ENCODE data around the gene SOX4. TPM values are rescaled to one million over a fixed set of nuclear protein-coding genes. Genes with fewer than 3 reads are reported as not detected.

The SOX4 gene
- total and polyA plus RNA-seq, 11 donors: 1.9 to 20.3 (median 5.1) TPM

DNA sequence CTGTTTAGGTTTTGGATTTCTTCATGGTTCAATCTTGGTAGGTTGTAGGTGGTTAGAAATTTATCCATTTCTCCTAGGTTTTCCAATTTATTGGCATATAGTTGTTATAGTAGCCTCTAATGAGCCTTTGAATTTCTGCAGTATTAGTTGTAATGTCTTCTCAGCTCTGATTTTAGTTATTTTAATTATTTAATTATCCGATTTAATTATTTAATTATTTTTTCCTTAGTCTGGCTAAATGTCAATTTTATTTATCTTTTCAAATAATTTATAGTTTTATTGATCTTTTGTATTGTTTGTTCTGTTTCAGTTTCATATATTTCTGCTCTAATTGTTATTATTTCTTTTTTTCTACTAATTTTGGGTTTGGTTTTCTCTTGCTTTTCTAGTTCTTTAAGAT is 28.1 kb upstream of the SOX4 start:
- DNase-seq (no peak), ATAC-seq (no peak)
- 73 to 89% (median 85%) methylated on average over 1 of the region's 1 CpG for WGBS, 4 donors
- Histone ChIP-seq H3K4me3 (no peak overlapping the region), H3K4me1 (no peaks in the 10 kb centered on the region), H3K9me3 (peaks cover 0 to 24% (median 0%) of the 10 kb centered on the region in 12 donors), H3K36me3 (no peaks in the 10 kb centered on the region), H3K27ac (no peak overlapping the region), H3K27me3 (no peaks in the 10 kb centered on the region)
- no peak for TF ChIP-seq POLR2A (IDR thresholded peaks at IDR 0.05)
- TF ChIP-seq, protein P1, sequence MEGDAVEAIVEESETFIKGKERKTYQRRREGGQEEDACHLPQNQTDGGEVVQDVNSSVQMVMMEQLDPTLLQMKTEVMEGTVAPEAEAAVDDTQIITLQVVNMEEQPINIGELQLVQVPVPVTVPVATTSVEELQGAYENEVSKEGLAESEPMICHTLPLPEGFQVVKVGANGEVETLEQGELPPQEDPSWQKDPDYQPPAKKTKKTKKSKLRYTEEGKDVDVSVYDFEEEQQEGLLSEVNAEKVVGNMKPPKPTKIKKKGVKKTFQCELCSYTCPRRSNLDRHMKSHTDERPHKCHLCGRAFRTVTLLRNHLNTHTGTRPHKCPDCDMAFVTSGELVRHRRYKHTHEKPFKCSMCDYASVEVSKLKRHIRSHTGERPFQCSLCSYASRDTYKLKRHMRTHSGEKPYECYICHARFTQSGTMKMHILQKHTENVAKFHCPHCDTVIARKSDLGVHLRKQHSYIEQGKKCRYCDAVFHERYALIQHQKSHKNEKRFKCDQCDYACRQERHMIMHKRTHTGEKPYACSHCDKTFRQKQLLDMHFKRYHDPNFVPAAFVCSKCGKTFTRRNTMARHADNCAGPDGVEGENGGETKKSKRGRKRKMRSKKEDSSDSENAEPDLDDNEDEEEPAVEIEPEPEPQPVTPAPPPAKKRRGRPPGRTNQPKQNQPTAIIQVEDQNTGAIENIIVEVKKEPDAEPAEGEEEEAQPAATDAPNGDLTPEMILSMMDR (IDR thresholded peaks at IDR 0.05): no peak
- intact Hi-C loops (cut with DNase I): no loop called here

DNA sequence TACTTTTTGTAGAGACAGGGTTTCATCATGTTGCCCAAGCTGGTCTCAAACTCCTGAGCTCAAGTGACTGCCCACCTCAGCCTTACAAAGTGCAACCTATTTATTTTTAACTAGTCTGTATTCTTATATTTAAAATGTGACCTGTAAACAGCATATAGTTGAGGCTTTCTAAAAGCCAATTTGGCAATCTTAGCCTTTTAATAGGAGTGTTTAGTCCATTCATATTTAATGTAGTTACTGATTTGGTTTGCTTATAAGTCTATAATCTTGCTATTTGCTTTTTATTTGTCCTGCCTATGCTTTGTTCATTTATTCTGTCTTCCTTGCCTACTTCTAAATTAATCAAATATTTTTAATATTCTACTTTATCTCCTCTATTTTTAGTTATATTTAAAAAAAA is 15.0 kb upstream of the SOX4 start:
- DNase-seq (no peak), ATAC-seq (no peak)
- Histone ChIP-seq H3K4me3 (no peak overlapping the region), H3K27ac (no peak overlapping the region), H3K27me3 (no peaks in the 10 kb centered on the region), H3K4me1 (no peaks in the 10 kb centered on the region), H3K9me3 (peaks cover 0 to 54% (median 9%) of the 10 kb centered on the region in 12 donors), H3K36me3 (no peaks in the 10 kb centered on the region)
- intact Hi-C loops (cut with DNase I): no loop called here
- TF ChIP-seq, protein P1 (IDR thresholded peaks at IDR 0.05): no peak
- no peak for TF ChIP-seq POLR2A (IDR thresholded peaks at IDR 0.05)

DNA sequence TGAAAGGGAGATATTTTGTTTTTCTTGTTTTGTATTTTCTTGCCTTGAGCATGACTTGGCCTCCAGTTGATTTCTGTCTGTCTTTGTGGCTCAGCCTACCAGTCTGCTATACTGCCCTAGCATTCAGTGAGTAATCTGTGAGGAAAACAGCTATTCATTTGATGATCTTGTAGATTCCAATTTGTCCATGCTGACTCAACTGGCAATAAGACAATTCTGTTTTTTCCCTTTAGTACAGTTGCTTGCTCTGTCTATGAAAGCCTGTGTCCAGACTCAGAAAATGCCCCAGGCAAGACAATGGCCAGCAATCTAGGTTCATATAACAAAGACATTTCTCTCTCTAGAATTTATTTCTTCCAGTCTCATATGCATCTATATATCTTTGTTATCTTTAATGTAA is 10.9 kb upstream of the SOX4 start:
- no peak overlapping the region for H3K27ac ChIP-seq
- H3K27me3 ChIP-seq: no peaks in the 10 kb centered on the region
- H3K9me3 ChIP-seq: peaks cover 0 to 57% (median 9%) of the 10 kb centered on the region in 12 donors
- intact Hi-C loops (cut with DNase I): loop anchor here in 5 of 10 donors (10.0 kb wide), 6 partner anchors 208 to 788 kb away; no protein-coding TSS in a partner anchor
- ATAC-seq (no peak), DNase-seq (no peak)
- H3K36me3 ChIP-seq: no peaks in the 10 kb centered on the region
- no peak overlapping the region for H3K4me3 ChIP-seq
- peaks cover 0 to 11% (median 3%) of the 10 kb centered on the region in 12 donors for H3K4me1 ChIP-seq
- TF ChIP-seq, protein P1 (IDR thresholded peaks at IDR 0.05): no peak
- no peak for TF ChIP-seq POLR2A (IDR thresholded peaks at IDR 0.05)

DNA sequence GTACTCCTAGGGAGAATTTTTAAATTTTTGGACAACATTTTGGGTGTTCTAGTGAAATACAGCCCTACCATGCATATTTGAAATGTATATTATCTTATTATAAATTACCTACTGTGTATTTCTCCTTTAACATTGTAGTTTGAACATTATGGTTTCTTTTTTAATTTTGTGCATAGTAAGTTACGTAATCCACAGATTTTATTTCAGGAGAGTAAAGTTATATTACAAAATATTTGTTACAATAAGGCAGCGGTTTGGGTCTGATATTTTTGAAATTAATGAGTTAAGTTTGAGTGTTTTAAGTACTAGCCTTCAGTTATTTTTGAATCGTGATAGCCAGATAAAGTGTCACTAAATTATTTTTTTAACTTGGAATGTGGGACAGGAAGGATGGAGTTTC is 7.3 kb upstream of the SOX4 start:
- Histone ChIP-seq H3K9me3 (peaks cover 0 to 25% (median 3%) of the 10 kb centered on the region in 12 donors), H3K4me3 (peak overlapping the region in 1 of 12 donors; percentile 80), H3K4me1 (peaks cover 0 to 16% (median 5%) of the 10 kb centered on the region in 12 donors), H3K27ac (no peak overlapping the region), H3K36me3 (no peaks in the 10 kb centered on the region), H3K27me3 (no peaks in the 10 kb centered on the region)
- WGBS, 4 donors: 61 to 66% (median 63%) methylated on average over 3 of the region's 3 CpGs
- intact Hi-C loops (cut with DNase I): loop anchor here in 9 of 10 donors (5.0 to 10.0 kb wide), 12 partner anchors 211 to 1861 kb away; no protein-coding TSS in a partner anchor
- TF ChIP-seq, protein P1 (IDR thresholded peaks at IDR 0.05): no peak
- no peak for ATAC-seq
- no peak for DNase-seq
